Stimulated activated memory B cell treated with anti-CD40 and anti-IgM and Interleukin-4, amounts not matched to agents 10 μg/mL and 1 μg/mL and 100 μg/mL, for 72 hours (primary cell): Measurements from ENCODE around the gene VTI1A.
A peak's percentile ranks its signal among the peaks of the same experiment; 100 is the strongest.
"Not testable (repeated sequence)": the region's sequence is repeated elsewhere in the genome, so short reads cannot be mapped to it uniquely, and the experiment has no call there.

Experiments used
- ATAC-seq: fragments of 150-1000 bp; cut with Tn5 transposase; 2 replicates; pipeline ENCODE4 v1.10.0; 2021
- H3K27ac Mint-ChIP-seq: one replicate; pipeline ENCODE4 v1.8.0; 2022; ENCODE audit warnings: mild to moderate bottlenecking, mixed read lengths
- H3K27me3 Mint-ChIP-seq: one replicate; pipeline ENCODE4 v1.8.0; 2022; ENCODE audit warnings: mixed read lengths
- H3K36me3 Mint-ChIP-seq: one replicate; pipeline ENCODE4 v1.8.0; 2022; ENCODE audit warnings: mixed read lengths
- H3K4me1 Mint-ChIP-seq: one replicate; pipeline ENCODE4 v1.8.0; 2022; ENCODE audit warnings: mixed read lengths
- H3K4me3 Mint-ChIP-seq: one replicate; pipeline ENCODE4 v1.8.0; 2022; ENCODE audit warnings: mild to moderate bottlenecking, moderate library complexity, mixed read lengths
- H3K9me3 Mint-ChIP-seq: one replicate; pipeline ENCODE4 v1.8.0; 2022; ENCODE audit warnings: mixed read lengths

The VTI1A gene

GRCh38 chr10:112721080-112721698 is 274.2 kb downstream of the VTI1A start:
- H3K4me1 Mint-ChIP-seq: no peaks in the 10 kb centered on the region
- H3K4me3 Mint-ChIP-seq: no peak overlapping the region
- peaks cover 38% of the 10 kb centered on the region for H3K36me3 Mint-ChIP-seq
- H3K27ac Mint-ChIP-seq: no peak overlapping the region
- no peaks in the 10 kb centered on the region for H3K27me3 Mint-ChIP-seq
- no peaks in the 10 kb centered on the region for H3K9me3 Mint-ChIP-seq
- ATAC-seq: no peak

DNA sequence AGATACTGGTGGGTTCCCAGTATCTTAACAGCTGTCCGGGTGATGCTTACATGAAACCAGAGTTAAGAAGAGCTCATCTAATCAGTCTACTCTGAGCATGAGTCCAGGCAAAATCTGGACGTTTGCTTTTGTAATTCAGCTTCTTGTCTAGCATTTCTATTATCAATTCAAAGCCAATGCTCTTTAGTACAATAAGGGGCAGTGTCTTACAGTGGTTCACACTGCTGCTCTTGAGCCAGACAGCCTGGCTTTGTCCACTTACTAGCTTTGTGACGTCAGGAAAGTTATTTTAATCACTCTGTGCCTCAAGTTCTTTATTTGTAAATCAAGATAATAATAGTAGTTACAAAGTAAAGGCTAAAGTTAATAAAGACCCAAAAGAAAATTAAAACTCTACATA is 275.7 kb downstream of the VTI1A start:
- no peaks in the 10 kb centered on the region for H3K4me1 Mint-ChIP-seq
- no peaks in the 10 kb centered on the region for H3K9me3 Mint-ChIP-seq
- H3K4me3 Mint-ChIP-seq: no peak overlapping the region
- peaks cover 37% of the 10 kb centered on the region for H3K36me3 Mint-ChIP-seq
- no peak for ATAC-seq
- no peaks in the 10 kb centered on the region for H3K27me3 Mint-ChIP-seq
- H3K27ac Mint-ChIP-seq: no peak overlapping the region

DNA sequence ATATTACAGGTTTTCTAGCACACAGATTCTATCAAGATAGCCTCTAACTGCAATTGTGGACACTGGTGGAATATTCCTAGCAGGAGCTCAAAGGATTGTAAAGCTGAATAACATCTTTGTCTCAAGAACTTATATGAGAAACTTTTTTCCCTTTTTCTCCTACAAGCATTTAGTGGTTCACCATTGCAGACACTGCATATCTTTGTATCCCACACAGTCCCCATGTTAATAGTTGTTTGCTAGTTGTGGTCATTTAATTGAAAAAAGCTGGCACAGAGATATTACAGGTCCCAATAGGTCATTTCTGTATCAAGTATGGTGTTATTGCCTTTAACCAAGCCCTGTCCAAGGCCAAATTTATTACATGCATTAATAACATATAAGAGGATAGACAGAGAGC is 276.9 kb downstream of the VTI1A start:
- H3K4me1 Mint-ChIP-seq: no peaks in the 10 kb centered on the region
- ATAC-seq: no peak
- H3K27ac Mint-ChIP-seq: no peak overlapping the region
- H3K9me3 Mint-ChIP-seq: no peaks in the 10 kb centered on the region
- peaks cover 32% of the 10 kb centered on the region for H3K36me3 Mint-ChIP-seq
- H3K27me3 Mint-ChIP-seq: no peaks in the 10 kb centered on the region
- no peak overlapping the region for H3K4me3 Mint-ChIP-seq

- ATAC-seq: no peak
- Mint-ChIP-seq H3K36me3 (peaks cover 29% of the 10 kb centered on the region), H3K9me3 (no peaks in the 10 kb centered on the region), H3K27me3 (no peaks in the 10 kb centered on the region), H3K27ac (no peak overlapping the region), H3K4me1 (peaks cover 2% of the 10 kb centered on the region), H3K4me3 (no peak overlapping the region)
Observed at GRCh38 chr10:112724404-112724991, 277.5 kb downstream of the VTI1A start.

- no peak for ATAC-seq
- peaks cover 5% of the 10 kb centered on the region for H3K4me1 Mint-ChIP-seq
- H3K9me3 Mint-ChIP-seq: no peaks in the 10 kb centered on the region
- no peak overlapping the region for H3K4me3 Mint-ChIP-seq
- peaks cover 26% of the 10 kb centered on the region for H3K36me3 Mint-ChIP-seq
- no peaks in the 10 kb centered on the region for H3K27me3 Mint-ChIP-seq
- no peak overlapping the region for H3K27ac Mint-ChIP-seq
Observed at GRCh38 chr10:112728118-112728883, 281.3 kb downstream of the VTI1A start.

DNA sequence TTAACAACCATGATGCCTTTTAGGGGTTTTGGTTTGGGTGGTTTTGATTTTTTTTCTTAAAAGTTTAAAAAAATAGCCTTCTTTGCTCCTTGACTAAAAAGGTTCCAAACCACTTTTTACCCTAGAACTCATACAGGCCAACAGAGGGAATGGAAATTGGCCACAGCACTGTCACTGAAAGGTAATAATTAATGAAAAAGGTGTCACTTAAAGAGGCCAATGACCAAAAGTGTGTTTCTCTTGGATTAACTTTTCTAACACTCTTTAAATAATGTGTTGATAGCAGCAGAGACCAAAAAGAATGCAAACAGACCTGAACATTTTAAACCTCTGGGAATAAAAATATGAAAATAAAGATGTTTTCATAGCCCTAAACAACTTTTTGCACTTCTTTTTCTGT is 282.0 kb downstream of the VTI1A start:
- H3K4me1 Mint-ChIP-seq: peaks cover 5% of the 10 kb centered on the region
- H3K4me3 Mint-ChIP-seq: no peak overlapping the region
- no peaks in the 10 kb centered on the region for H3K27me3 Mint-ChIP-seq
- peaks cover 27% of the 10 kb centered on the region for H3K36me3 Mint-ChIP-seq
- no peaks in the 10 kb centered on the region for H3K9me3 Mint-ChIP-seq
- no peak for ATAC-seq
- no peak overlapping the region for H3K27ac Mint-ChIP-seq

DNA sequence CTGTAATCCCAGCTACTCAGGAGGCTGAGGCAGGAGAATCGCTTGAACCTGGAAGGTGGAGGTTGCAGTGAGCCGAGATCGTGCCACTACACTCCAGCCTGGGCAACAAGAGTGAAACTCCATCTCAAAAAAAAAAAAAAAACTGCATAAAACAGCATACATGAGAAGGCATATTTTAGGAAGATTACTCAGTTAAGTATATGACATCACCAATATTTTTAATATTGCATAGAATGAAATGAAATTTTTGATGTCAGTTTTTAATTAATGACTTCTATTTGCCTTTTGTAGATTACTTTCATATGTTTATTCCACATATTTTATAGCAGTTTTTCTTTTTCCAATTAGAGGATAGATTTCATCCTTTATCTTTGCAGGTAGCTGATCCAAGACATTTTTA is 284.4 kb downstream of the VTI1A start:
- not testable (repeated sequence) for H3K27me3 Mint-ChIP-seq, H3K4me3 Mint-ChIP-seq, ATAC-seq, H3K4me1 Mint-ChIP-seq, H3K9me3 Mint-ChIP-seq, H3K27ac Mint-ChIP-seq
- peaks cover 24% of the 10 kb centered on the region for H3K36me3 Mint-ChIP-seq

DNA sequence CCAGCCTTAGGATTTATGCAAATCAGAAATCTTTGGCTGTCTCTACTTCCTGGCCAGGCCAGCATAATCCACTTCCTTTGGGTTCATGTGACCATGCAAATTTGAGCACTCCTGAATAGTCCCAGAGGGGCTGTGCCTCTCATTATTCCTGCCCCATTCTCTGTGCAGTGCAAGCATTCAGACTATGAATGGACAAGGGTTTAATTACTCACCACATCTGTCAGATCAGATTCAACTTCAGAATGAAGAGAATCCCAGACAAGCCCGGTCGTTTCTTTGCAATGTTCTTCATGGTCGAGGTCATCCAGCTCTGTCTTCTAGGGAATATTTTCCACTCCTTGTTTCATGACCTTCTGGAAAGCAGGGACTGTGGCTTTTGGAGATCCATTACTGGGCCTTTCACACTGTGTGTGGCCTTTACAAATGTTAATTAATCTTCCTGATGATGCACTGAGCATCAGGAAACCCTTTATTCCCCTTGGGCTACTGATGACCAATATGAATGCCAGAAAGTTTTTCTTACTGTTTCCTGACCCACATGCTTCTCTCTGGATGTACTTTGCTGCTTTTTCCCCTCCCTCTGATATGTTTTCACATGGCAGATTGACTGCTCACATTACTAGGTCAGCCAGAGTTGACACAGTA is 285.4 kb downstream of the VTI1A start:
- Mint-ChIP-seq H3K4me3 (no peak overlapping the region), H3K36me3 (peaks cover 29% of the 10 kb centered on the region), H3K27ac (peak overlapping the region; percentile 6), H3K4me1 (peaks cover 5% of the 10 kb centered on the region), H3K9me3 (no peaks in the 10 kb centered on the region), H3K27me3 (no peaks in the 10 kb centered on the region)
- no peak for ATAC-seq

- Mint-ChIP-seq H3K9me3 (peaks cover 2% of the 10 kb centered on the region), H3K27ac (no peak overlapping the region), H3K4me3 (no peak overlapping the region), H3K36me3 (peaks cover 49% of the 10 kb centered on the region), H3K4me1 (no peaks in the 10 kb centered on the region), H3K27me3 (no peaks in the 10 kb centered on the region)
- no peak for ATAC-seq
Observed at GRCh38 chr10:112735041-112735695, 288.2 kb downstream of the VTI1A start.

GRCh38 chr10:112738606-112739591 is 291.9 kb downstream of the VTI1A start:
- Mint-ChIP-seq H3K9me3 (peaks cover 3% of the 10 kb centered on the region), H3K27me3 (no peaks in the 10 kb centered on the region), H3K27ac (no peak overlapping the region), H3K4me1 (no peaks in the 10 kb centered on the region), H3K4me3 (no peak overlapping the region), H3K36me3 (peaks cover 59% of the 10 kb centered on the region)
- no peak for ATAC-seq

DNA sequence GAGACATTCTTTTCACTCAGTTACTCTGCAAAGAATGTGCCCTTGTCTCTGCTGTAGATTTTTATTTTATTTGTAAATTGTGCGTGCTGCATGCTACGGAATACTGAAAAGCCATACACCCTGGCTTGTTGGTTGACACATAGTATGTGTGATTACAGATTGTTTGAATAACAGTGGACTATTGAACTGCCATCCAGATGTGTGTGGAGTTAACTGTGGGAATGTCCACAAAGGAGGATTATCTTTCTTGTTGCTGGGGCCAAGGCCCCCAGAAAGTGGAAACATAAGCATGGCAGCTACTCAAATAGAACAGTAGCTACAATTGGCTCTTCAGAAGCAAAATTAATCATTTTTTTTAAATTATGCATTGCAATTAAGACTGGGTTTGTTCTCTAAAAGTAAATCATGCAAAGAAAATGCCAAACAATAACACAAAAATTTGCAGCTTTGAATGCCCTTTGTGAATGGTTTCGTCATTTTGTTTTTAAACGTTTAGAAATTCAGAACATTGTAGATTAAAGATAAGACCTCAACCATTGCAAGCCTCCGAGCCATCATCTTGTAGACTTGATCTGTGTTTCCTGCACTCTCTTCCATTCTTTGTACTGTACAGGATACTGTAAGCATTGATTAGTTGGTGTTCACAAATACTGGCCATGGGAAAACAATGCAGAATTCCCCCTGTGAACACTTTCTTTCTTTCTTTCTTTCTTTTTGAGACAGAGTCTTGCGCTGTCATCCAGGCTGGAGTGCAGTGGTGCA is 292.8 kb downstream of the VTI1A start:
- Mint-ChIP-seq H3K36me3 (peaks cover 62% of the 10 kb centered on the region), H3K4me1 (no peaks in the 10 kb centered on the region), H3K27ac (no peak overlapping the region), H3K9me3 (peaks cover 3% of the 10 kb centered on the region), H3K4me3 (no peak overlapping the region), H3K27me3 (no peaks in the 10 kb centered on the region)
- ATAC-seq: no peak

GRCh38 chr10:112741830-112742402 is 294.9 kb downstream of the VTI1A start:
- H3K27ac Mint-ChIP-seq: no peak overlapping the region
- peaks cover 65% of the 10 kb centered on the region for H3K36me3 Mint-ChIP-seq
- H3K9me3 Mint-ChIP-seq: peaks cover 3% of the 10 kb centered on the region
- no peak overlapping the region for H3K4me3 Mint-ChIP-seq
- H3K4me1 Mint-ChIP-seq: no peaks in the 10 kb centered on the region
- no peak for ATAC-seq
- H3K27me3 Mint-ChIP-seq: no peaks in the 10 kb centered on the region

GRCh38 chr10:112744181-112745096 is 297.4 kb downstream of the VTI1A start:
- no peak for ATAC-seq
- Mint-ChIP-seq H3K9me3 (peaks cover 3% of the 10 kb centered on the region), H3K27me3 (no peaks in the 10 kb centered on the region), H3K36me3 (peaks cover 47% of the 10 kb centered on the region), H3K4me3 (no peak overlapping the region), H3K27ac (no peak overlapping the region), H3K4me1 (no peaks in the 10 kb centered on the region)
